Panc1 (cell line): Measurements from ENCODE around the gene TLE1. TPM values are rescaled to one million over a fixed set of nuclear protein-coding genes. Genes with fewer than 3 reads are reported as not detected.

Experiments
- ATAC-seq: fragments of 200-7000 bp; cut with Tn5 transposase; 2 replicates; pipeline ENCODE4 v1.9.1; 2020; ENCODE audit warnings: mild to moderate bottlenecking, moderate library complexity
- BruUV-seq: library from RNA; stranded (reverse); fragments of 400-500 nt; replicated peaks from 2 replicates; lab custom pipeline; 2021; lab: Mats Ljungman, UMichigan
- CTCF ChIA-PET: fragments of 300-600 bp; sonication (Branson Sonifier 250); formaldehyde crosslinking; loops from one replicate; lab custom pipeline; 2022; ENCODE audit warnings: antibody characterized with exemption; lab: Charles Lee
- POLR2A ChIA-PET: fragments of 300-600 bp; sonication (Branson Sonifier 250); formaldehyde crosslinking; loops from one replicate; lab custom pipeline; 2022; ENCODE audit warnings: antibody characterized with exemption; lab: Charles Lee
- DNase-seq: peaks from one replicate; pipeline ENCODE4 v3.0.0-alpha.2; 2010; ENCODE audit warnings: low read depth, low spot score
- H3K27ac ChIP-seq: 2 replicates; pipeline ENCODE4 v1.5.1; 2011; ENCODE audit warnings: mild to moderate bottlenecking, low read length, inconsistent platforms
- H3K27me3 ChIP-seq: fragments of 200-500 bp; sonication (Bioruptor generic); 2 replicates; pipeline ENCODE4 v1.6.0; 2014; ENCODE audit warnings: low read length, inconsistent platforms; ENCODE audit not compliant: control insufficient read depth, insufficient read depth
- H3K36me3 ChIP-seq: fragments of 200-500 bp; sonication (Bioruptor generic); 2 replicates; pipeline ENCODE4 v1.5.1; 2014; ENCODE audit warnings: inconsistent platforms, mild to moderate bottlenecking, low read length, moderate library complexity; ENCODE audit not compliant: control insufficient read depth, insufficient read depth
- H3K4me1 ChIP-seq: 2 replicates; pipeline ENCODE4 v1.5.1; 2011; ENCODE audit warnings: inconsistent platforms, mild to moderate bottlenecking, low read length, moderate library complexity; ENCODE audit not compliant: control insufficient read depth, insufficient read depth
- H3K4me3 ChIP-seq, 2 experiments: 2 replicates each; pipeline ENCODE4 v1.5.1; 2011 to 2012; ENCODE audit warnings: low read depth in 2 of 2, low read length in 2 of 2, mild to moderate bottlenecking in 2 of 2, inconsistent platforms in 1 of 2, moderate library complexity in 1 of 2
- H3K9me3 ChIP-seq: fragments of 200-500 bp; sonication (Bioruptor generic); 2 replicates; pipeline ENCODE4 v1.5.1; 2014; ENCODE audit warnings: low read depth, mild to moderate bottlenecking, inconsistent platforms, low read length, moderate library complexity; ENCODE audit not compliant: control insufficient read depth, insufficient read depth
- CTCF ChIP-seq: fragments of 450-650 bp; IDR thresholded peaks from 2 replicates; pipeline ENCODE4 v1.5.1; 2017; ENCODE audit warnings: mild to moderate bottlenecking
- POLR2AphosphoS5 ChIP-seq: IDR thresholded peaks from 2 replicates; pipeline ENCODE4 v1.6.1; 2012; ENCODE audit warnings: mild to moderate bottlenecking, low read depth, low read length, moderate library complexity
- REST ChIP-seq, 2 experiments: IDR thresholded peaks; 2 replicates each; pipeline ENCODE4 v1.6.1; 2011 to 2012; ENCODE audit warnings: low read depth in 2 of 2, control low read depth in 1 of 2, low read length in 1 of 2, mild to moderate bottlenecking in 1 of 2, moderate library complexity in 1 of 2; ENCODE audit not compliant: insufficient read depth in 1 of 2
- SIN3A ChIP-seq: IDR thresholded peaks from 2 replicates; pipeline ENCODE4 v1.6.1; 2012; ENCODE audit warnings: low read depth, mild to moderate bottlenecking, low read length, moderate library complexity, borderline replicate concordance; ENCODE audit not compliant: insufficient read depth
- TCF7L2 ChIP-seq: IDR thresholded peaks from 2 replicates; pipeline ENCODE4 v1.6.1; 2011; ENCODE audit warnings: mild to moderate bottlenecking, low read depth, low read length, inconsistent platforms
- in situ Hi-C: cut with HindIII; loops from 2 replicates; pipeline ENCODE4 v1.10.0; 2016; ENCODE audit warnings: low sequenced_read_pairs, low pct_unique_long_range_greater_than_20kb
- intact Hi-C: fragments of 100-400 bp; cut with micrococcal nuclease; formaldehyde crosslinking; loops from one replicate; pipeline ENCODE4 v1.10.0; 2022; ENCODE audit not compliant: unreplicated experiment
- total RNA-seq: library from RNA; stranded (reverse); gene quantifications from one replicate; pipeline ENCODE4 v1.2.1, GENCODE V29; 2021; ENCODE audit not compliant: unreplicated experiment

TLE1 gene
- total RNA-seq, 1 experiment from 2014 or later, result 12.9 TPM

- TF ChIP-seq CTCF, result no peak
- no peak for TF ChIP-seq REST (IDR thresholded peaks at IDR 0.05; ENCODE audit: insufficient read depth in 1 of 2, low read depth in 2 of 2, low read length in 1 of 2)
- no peak for TF ChIP-seq POLR2AphosphoS5
- no peak for TF ChIP-seq TCF7L2
- TF ChIP-seq SIN3A, result no peak
- ChIA-PET POLR2A (no interaction called here), CTCF (no interaction called here)
- no peaks in the 10 kb centered on the region for H3K4me1 ChIP-seq
- intact Hi-C loops (no loop called here), in situ Hi-C loops (no loop called here)
- BruUV-seq, result no TSS peak
- no peak overlapping the region for H3K27ac ChIP-seq
- no peaks in the 10 kb centered on the region for H3K9me3 ChIP-seq
- DNase-seq, result no peak
- ATAC-seq, result no peak
- no peaks in the 10 kb centered on the region for H3K27me3 ChIP-seq
- H3K36me3 ChIP-seq, result no peaks in the 10 kb centered on the region
- no peak overlapping the region for H3K4me3 ChIP-seq
Observed at GRCh38 chr9:81536242-81537025, 152.9 kb downstream of the TLE1 start.

- Histone ChIP-seq H3K9me3 (no peaks in the 10 kb centered on the region), H3K27ac (no peak overlapping the region), H3K4me3 (no peak overlapping the region), H3K36me3 (no peaks in the 10 kb centered on the region), H3K4me1 (no peaks in the 10 kb centered on the region), H3K27me3 (no peaks in the 10 kb centered on the region)
- in situ Hi-C loops, result no loop called here
- intact Hi-C loops, result no loop called here
- peak; percentile 77 for DNase-seq
- CTCF ChIA-PET, result no interaction called here
- POLR2A ChIA-PET, result no interaction called here
- TF ChIP-seq REST (IDR thresholded peaks at IDR 0.05; ENCODE audit: insufficient read depth in 1 of 2, low read depth in 2 of 2, low read length in 1 of 2), result no peak
- TF ChIP-seq SIN3A, result no peak
- no peak for TF ChIP-seq POLR2AphosphoS5
- no peak for TF ChIP-seq CTCF
- no peak for TF ChIP-seq TCF7L2
- ATAC-seq, result peak; percentile 26; the same call in 1 of the 2 replicates
- no TSS peak for BruUV-seq
Observed at GRCh38 chr9:81535542-81536241, 153.7 kb downstream of the TLE1 start.
